HepG2 (cell line): Measurements from ENCODE around the gene TMEM270. TPM values are rescaled to one million over a fixed set of nuclear protein-coding genes. Genes with fewer than 3 reads are reported as not detected.

Experiments
- CBX5 ChIP-seq: sonication (generic); formaldehyde crosslinking; IDR thresholded peaks from 2 replicates; pipeline ENCODE4 v1.4.0; 2020; ENCODE audit warnings: missing genetic modification reagents, borderline replicate concordance
- DNMT1 ChIP-seq: sonication (generic); formaldehyde crosslinking; IDR thresholded peaks from 2 replicates; pipeline ENCODE4 v1.5.1; 2020; ENCODE audit warnings: mild to moderate bottlenecking, missing genetic modification reagents
- FOXA1 ChIP-seq, 2 experiments: fragments of 450-650 bp in 1 of 2; sonication (generic) in 1 of 2; formaldehyde crosslinking in 1 of 2; IDR thresholded peaks; 2 replicates each; pipeline versions ENCODE4 v1.4.0 to v1.6.1; 2016 to 2020; ENCODE audit warnings: missing genetic modification reagents in 1 of 2
- FOXO1 ChIP-seq: sonication (generic); formaldehyde crosslinking; IDR thresholded peaks from 2 replicates; pipeline ENCODE4 v1.4.0; 2020; ENCODE audit warnings: missing genetic modification reagents
- GATAD1 ChIP-seq: IDR thresholded peaks from 2 replicates; pipeline ENCODE4 v1.6.1; 2016; ENCODE audit warnings: missing genetic modification reagents, missing compliant biosample characterization
- HHEX ChIP-seq: IDR thresholded peaks from 2 replicates; pipeline ENCODE4 v1.6.1; 2016; ENCODE audit warnings: control low read depth
- HNRNPL ChIP-seq: fragments of 200-400 bp; formaldehyde crosslinking; IDR thresholded peaks from 2 replicates; pipeline ENCODE4 v1.6.1; 2017; ENCODE audit warnings: mild to moderate bottlenecking, low read depth, low read length
- KLF15 ChIP-seq: sonication (generic); formaldehyde crosslinking; IDR thresholded peaks from 2 replicates; pipeline ENCODE4 v1.8.1; 2023; ENCODE audit warnings: borderline replicate concordance, mild to moderate bottlenecking, inconsistent platforms, missing genetic modification reagents, mixed read lengths
- MAF1 ChIP-seq: sonication (generic); formaldehyde crosslinking; IDR thresholded peaks from 2 replicates; pipeline ENCODE4 v1.5.0; 2020; ENCODE audit warnings: missing genetic modification reagents, borderline replicate concordance
- MED8 ChIP-seq: sonication (generic); formaldehyde crosslinking; IDR thresholded peaks from 2 replicates; pipeline ENCODE4 v1.8.1; 2023; ENCODE audit warnings: mild to moderate bottlenecking, missing genetic modification reagents; ENCODE audit not compliant: insufficient replicate concordance
- MXD3 ChIP-seq: IDR thresholded peaks from 2 replicates; pipeline ENCODE4 v1.6.1; 2016; ENCODE audit warnings: mild to moderate bottlenecking, missing biosample characterization, missing genetic modification reagents
- MYC ChIP-seq: sonication (generic); formaldehyde crosslinking; IDR thresholded peaks from 2 replicates; pipeline ENCODE4 v1.9.0; 2021; ENCODE audit warnings: missing genetic modification reagents, borderline replicate concordance
- TGIF2 ChIP-seq: IDR thresholded peaks from 2 replicates; pipeline ENCODE4 v1.6.1; 2016; ENCODE audit warnings: control low read depth, missing compliant biosample characterization
- ZBTB49 ChIP-seq: sonication (generic); formaldehyde crosslinking; IDR thresholded peaks from 2 replicates; pipeline ENCODE4 v1.4.0; 2020; ENCODE audit warnings: missing genetic modification reagents, borderline replicate concordance
- ZNF326 ChIP-seq: sonication (generic); formaldehyde crosslinking; IDR thresholded peaks from 2 replicates; pipeline ENCODE4 v1.4.0; 2020; ENCODE audit warnings: missing genetic modification reagents, borderline replicate concordance
- ZNF451 ChIP-seq: sonication (generic); formaldehyde crosslinking; IDR thresholded peaks from 2 replicates; pipeline ENCODE4 v1.5.0; 2020; ENCODE audit warnings: mild to moderate bottlenecking, missing genetic modification reagents
- ZNF615 ChIP-seq: sonication (generic); formaldehyde crosslinking; IDR thresholded peaks from 2 replicates; pipeline ENCODE4 v1.5.0; 2020; ENCODE audit warnings: mild to moderate bottlenecking, missing genetic modification reagents, borderline replicate concordance
- ZNF883 ChIP-seq: sonication (generic); formaldehyde crosslinking; IDR thresholded peaks from 2 replicates; pipeline ENCODE4 v1.5.1; 2020; ENCODE audit warnings: mild to moderate bottlenecking, missing genetic modification reagents; ENCODE audit errors: not compliant biosample characterization
- polyA plus RNA-seq, 8 experiments: library from polyadenylated mRNA; depleted of rRNA in 3 of 8; stranded (reverse) in 7 of 8; unstranded in 1 of 8; fragments of >200 nt; fragmentation: Illumina TruSeq in 4 of 8; extraction: Trizol in 4 of 8; gene quantifications; 2 replicates each; pipeline versions ENCODE4 v1.2.1 to v1.2.3, GENCODE V29; 2011 to 2016; ENCODE audit warnings: low read depth in 4 of 8, missing spikeins in 1 of 8, mixed read lengths in 1 of 8; ENCODE audit not compliant: insufficient read depth in 1 of 8
- total RNA-seq, 5 experiments: library from RNA; depleted of rRNA; stranded (reverse); fragments of >200 nt; fragmentation: Illumina TruSeq; extraction: Trizol; gene quantifications; 2 replicates each; pipeline ENCODE4 v1.2.3, GENCODE V29; 2016; ENCODE audit warnings: low read depth in 1 of 5
- TF ChIP-seq, protein P1 (sequence below): sonication (generic); formaldehyde crosslinking; IDR thresholded peaks from 2 replicates; pipeline ENCODE4 v1.4.0; 2020; ENCODE audit warnings: mild to moderate bottlenecking, low read depth, missing genetic modification reagents
- TF ChIP-seq, protein P2 (sequence below): sonication (generic); formaldehyde crosslinking; IDR thresholded peaks from 2 replicates; pipeline ENCODE4 v1.4.0; 2020; ENCODE audit warnings: mild to moderate bottlenecking, missing genetic modification reagents

TMEM270 gene
- total and polyA plus RNA-seq, 2 of the 13 experiments (the other 11 are each of a cell fraction or from before 2014, with no cell fraction given): not detected

- TF ChIP-seq, protein P1, sequence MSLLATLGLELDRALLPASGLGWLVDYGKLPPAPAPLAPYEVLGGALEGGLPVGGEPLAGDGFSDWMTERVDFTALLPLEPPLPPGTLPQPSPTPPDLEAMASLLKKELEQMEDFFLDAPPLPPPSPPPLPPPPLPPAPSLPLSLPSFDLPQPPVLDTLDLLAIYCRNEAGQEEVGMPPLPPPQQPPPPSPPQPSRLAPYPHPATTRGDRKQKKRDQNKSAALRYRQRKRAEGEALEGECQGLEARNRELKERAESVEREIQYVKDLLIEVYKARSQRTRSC (CRISPR knock-in tag): no peak
- TF ChIP-seq HHEX (CRISPR knock-in tag) (peak; percentile 13; the same call in 1 of the 2 replicates), ZNF451 (CRISPR knock-in tag) (0 out of 2 replicates have a peak, but pooled peaks have one; percentile 64), GATAD1 (CRISPR knock-in tag) (peak; percentile 32; the same call in 1 of the 2 replicates), CBX5 (CRISPR knock-in tag) (peak; percentile 74; the same call in 1 of the 2 replicates), ZNF326 (CRISPR knock-in tag) (no peak), FOXA1 (IDR thresholded peaks at IDR 0.05) (no peak), FOXA1 (CRISPR knock-in tag; IDR thresholded peaks at IDR 0.05) (peak; percentile 26), DNMT1 (CRISPR knock-in tag) (0 out of 2 replicates have a peak, but pooled peaks have one; percentile 3), MAF1 (CRISPR knock-in tag) (no peak), HNRNPL (peak; percentile 38; the same call in 1 of the 2 replicates), KLF15 (CRISPR knock-in tag) (no peak), ZNF883 (CRISPR knock-in tag) (peak; percentile 31), MYC (CRISPR knock-in tag) (0 out of 2 replicates have a peak, but pooled peaks have one; percentile 13), TGIF2 (CRISPR knock-in tag) (peak; percentile 26; the same call in 1 of the 2 replicates), ZNF615 (no peak), MXD3 (CRISPR knock-in tag) (peak; percentile 50; the same call in 1 of the 2 replicates), ZBTB49 (CRISPR knock-in tag) (no peak), MED8 (peak; percentile 46), FOXO1 (CRISPR knock-in tag) (peak; percentile 41; the same call in 1 of the 2 replicates)
- TF ChIP-seq, protein P2, sequence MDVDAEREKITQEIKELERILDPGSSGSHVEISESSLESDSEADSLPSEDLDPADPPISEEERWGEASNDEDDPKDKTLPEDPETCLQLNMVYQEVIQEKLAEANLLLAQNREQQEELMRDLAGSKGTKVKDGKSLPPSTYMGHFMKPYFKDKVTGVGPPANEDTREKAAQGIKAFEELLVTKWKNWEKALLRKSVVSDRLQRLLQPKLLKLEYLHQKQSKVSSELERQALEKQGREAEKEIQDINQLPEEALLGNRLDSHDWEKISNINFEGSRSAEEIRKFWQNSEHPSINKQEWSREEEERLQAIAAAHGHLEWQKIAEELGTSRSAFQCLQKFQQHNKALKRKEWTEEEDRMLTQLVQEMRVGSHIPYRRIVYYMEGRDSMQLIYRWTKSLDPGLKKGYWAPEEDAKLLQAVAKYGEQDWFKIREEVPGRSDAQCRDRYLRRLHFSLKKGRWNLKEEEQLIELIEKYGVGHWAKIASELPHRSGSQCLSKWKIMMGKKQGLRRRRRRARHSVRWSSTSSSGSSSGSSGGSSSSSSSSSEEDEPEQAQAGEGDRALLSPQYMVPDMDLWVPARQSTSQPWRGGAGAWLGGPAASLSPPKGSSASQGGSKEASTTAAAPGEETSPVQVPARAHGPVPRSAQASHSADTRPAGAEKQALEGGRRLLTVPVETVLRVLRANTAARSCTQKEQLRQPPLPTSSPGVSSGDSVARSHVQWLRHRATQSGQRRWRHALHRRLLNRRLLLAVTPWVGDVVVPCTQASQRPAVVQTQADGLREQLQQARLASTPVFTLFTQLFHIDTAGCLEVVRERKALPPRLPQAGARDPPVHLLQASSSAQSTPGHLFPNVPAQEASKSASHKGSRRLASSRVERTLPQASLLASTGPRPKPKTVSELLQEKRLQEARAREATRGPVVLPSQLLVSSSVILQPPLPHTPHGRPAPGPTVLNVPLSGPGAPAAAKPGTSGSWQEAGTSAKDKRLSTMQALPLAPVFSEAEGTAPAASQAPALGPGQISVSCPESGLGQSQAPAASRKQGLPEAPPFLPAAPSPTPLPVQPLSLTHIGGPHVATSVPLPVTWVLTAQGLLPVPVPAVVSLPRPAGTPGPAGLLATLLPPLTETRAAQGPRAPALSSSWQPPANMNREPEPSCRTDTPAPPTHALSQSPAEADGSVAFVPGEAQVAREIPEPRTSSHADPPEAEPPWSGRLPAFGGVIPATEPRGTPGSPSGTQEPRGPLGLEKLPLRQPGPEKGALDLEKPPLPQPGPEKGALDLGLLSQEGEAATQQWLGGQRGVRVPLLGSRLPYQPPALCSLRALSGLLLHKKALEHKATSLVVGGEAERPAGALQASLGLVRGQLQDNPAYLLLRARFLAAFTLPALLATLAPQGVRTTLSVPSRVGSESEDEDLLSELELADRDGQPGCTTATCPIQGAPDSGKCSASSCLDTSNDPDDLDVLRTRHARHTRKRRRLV (CRISPR knock-in tag): 0 out of 2 replicates have a peak, but pooled peaks have one; percentile 75
Observed at GRCh38 chr7:73831834-73832651, 28.9 kb upstream of the TMEM270 start (continued).
